ENCODE data around the gene GGT6. TPM values are rescaled to one million over a fixed set of nuclear protein-coding genes. Genes with fewer than 3 reads are reported as not detected.

The GGT6 gene
- total RNA-seq, 1 donor from 2014 or later: not detected

GRCh38 chr17:4514779-4515178 lies 45.6 kb downstream of the GGT6 start:
- H3K4me1 Mint-ChIP-seq: peaks cover under 1% of the 10 kb centered on the region
- no peak overlapping the region for H3K4me3 Mint-ChIP-seq
- no peaks in the 10 kb centered on the region for H3K36me3 Mint-ChIP-seq (ENCODE audit: low read depth)
- no peak overlapping the region for H3K27ac Mint-ChIP-seq
- intact Hi-C loops (cut with micrococcal nuclease): no loop called here
- H3K9me3 Mint-ChIP-seq: no peaks in the 10 kb centered on the region
- H3K27me3 Mint-ChIP-seq: no peaks in the 10 kb centered on the region
- DNase-seq: no peak

GRCh38 chr17:4514206-4514605 lies 46.2 kb downstream of the GGT6 start:
- Mint-ChIP-seq H3K9me3 (no peaks in the 10 kb centered on the region), H3K4me1 (peaks cover 6% of the 10 kb centered on the region), H3K27ac (no peak overlapping the region), H3K36me3 (ENCODE audit: low read depth) (no peaks in the 10 kb centered on the region), H3K4me3 (no peak overlapping the region), H3K27me3 (no peaks in the 10 kb centered on the region)
- no peak for DNase-seq
- intact Hi-C loops (cut with micrococcal nuclease): no loop called here

GRCh38 chr17:4513113-4514032 lies 47.0 kb downstream of the GGT6 start:
- Mint-ChIP-seq H3K9me3 (no peaks in the 10 kb centered on the region), H3K27me3 (no peaks in the 10 kb centered on the region), H3K36me3 (ENCODE audit: low read depth) (no peaks in the 10 kb centered on the region), H3K4me3 (no peak overlapping the region), H3K4me1 (peaks cover 13% of the 10 kb centered on the region), H3K27ac (no peak overlapping the region)
- no peak for DNase-seq
- intact Hi-C loops (cut with micrococcal nuclease): no loop called here

- H3K9me3 Mint-ChIP-seq: no peaks in the 10 kb centered on the region
- H3K36me3 Mint-ChIP-seq (ENCODE audit: low read depth): no peaks in the 10 kb centered on the region
- peaks cover 15% of the 10 kb centered on the region for H3K4me1 Mint-ChIP-seq
- H3K27ac Mint-ChIP-seq: no peak overlapping the region
- no peak overlapping the region for H3K4me3 Mint-ChIP-seq
- H3K27me3 Mint-ChIP-seq: no peaks in the 10 kb centered on the region
- intact Hi-C loops (cut with micrococcal nuclease): no loop called here
- no peak for DNase-seq
Measured at GRCh38 chr17:4512156-4513112, 47.9 kb downstream of the GGT6 start.

DNA sequence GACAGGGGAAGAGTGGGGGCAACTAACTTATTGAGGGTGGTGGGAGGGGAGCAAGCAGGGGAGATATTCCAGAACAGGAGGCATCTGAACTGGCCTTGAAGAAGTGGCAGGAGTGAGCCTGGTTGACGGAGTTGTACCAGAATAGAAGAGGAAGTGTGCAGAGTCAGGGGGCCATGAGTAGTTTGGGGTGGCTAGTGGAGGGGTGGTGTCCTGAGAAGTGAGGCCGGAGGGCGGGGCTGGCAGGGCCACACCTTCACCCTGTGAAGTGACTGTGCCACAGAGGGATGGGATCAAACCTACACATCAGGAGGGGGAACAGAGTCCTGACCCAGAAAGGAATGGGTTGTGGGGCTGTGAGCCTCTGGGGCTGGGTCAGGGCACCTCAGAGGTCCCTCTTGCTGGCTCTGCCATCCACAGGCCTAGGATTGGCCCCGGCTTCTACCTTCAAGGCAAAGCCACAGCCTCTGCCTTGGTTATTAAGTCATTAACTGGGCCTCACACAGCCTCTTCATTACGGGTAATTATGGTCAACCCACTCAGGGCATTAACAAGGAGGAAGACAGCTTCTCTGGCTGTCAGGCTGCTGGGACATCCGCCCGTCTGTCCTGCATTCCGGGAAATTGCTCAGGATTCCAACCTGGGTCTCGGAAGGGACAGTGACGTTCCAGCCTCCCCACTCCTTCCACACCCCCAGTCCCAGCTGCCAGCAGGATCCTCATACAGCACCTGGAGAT lies 49.0 kb downstream of the GGT6 start:
- no peak overlapping the region for H3K27ac Mint-ChIP-seq
- H3K27me3 Mint-ChIP-seq: no peaks in the 10 kb centered on the region
- intact Hi-C loops (cut with micrococcal nuclease): no loop called here
- peaks cover 15% of the 10 kb centered on the region for H3K4me1 Mint-ChIP-seq
- DNase-seq: no peak
- no peaks in the 10 kb centered on the region for H3K9me3 Mint-ChIP-seq
- H3K4me3 Mint-ChIP-seq: no peak overlapping the region
- H3K36me3 Mint-ChIP-seq (ENCODE audit: low read depth): no peaks in the 10 kb centered on the region

DNA sequence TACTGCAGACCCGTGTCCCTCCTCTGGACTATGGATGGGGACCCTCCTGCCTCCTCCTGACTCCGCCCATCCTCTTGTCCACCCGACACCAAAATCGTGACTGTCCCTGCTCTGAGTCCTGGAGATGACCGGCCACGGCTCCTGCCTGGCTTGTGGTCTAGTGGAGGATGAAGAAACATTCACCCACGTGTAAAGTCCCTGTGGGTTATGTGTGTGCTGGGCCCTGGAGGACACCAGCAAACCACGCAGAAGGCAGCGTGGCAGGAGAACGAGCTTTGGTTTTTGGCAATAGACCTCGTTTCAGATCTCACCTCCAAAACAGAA lies 49.8 kb downstream of the GGT6 start:
- intact Hi-C loops (cut with micrococcal nuclease): no loop called here
- Mint-ChIP-seq H3K36me3 (ENCODE audit: low read depth) (no peaks in the 10 kb centered on the region), H3K27ac (no peak overlapping the region), H3K4me1 (peaks cover 15% of the 10 kb centered on the region), H3K9me3 (no peaks in the 10 kb centered on the region), H3K4me3 (no peak overlapping the region), H3K27me3 (no peaks in the 10 kb centered on the region)
- DNase-seq: no peak

DNA sequence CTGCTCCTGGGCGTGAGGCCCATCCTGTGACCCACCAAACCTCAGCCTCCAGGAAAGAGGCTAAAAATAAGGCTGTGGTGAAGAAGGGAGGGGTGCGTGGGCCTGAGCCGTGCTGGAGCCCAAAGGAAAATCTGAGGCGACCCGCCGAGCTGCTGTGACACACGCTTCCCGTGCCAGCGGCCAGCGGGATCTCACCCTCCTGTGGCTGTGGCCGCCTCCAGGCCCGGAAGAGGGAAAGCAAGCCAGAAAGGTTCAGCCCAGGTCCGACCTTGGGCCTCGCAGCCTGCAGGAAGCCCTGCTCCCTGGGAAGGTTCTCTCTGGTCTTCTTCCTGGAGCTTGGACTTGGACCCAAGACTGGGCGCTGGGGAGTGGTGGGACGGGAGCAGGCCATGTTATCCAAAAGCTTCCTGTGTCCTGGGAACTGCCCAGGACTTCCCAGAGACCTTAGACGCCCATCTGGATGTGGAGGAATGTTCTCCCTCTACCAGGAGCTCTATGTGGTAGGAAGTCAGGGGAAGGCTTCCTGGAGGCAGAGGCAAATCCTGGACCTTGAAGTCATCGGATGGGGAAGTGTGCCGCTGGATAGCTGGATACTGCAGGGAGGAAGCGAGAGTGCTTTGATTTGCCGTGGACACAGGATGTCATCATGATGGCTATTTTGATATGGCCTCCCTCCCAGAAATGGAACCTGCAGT lies 50.3 kb downstream of the GGT6 start:
- peaks cover 15% of the 10 kb centered on the region for H3K4me1 Mint-ChIP-seq
- H3K36me3 Mint-ChIP-seq (ENCODE audit: low read depth): no peaks in the 10 kb centered on the region
- H3K27ac Mint-ChIP-seq: no peak overlapping the region

DNA sequence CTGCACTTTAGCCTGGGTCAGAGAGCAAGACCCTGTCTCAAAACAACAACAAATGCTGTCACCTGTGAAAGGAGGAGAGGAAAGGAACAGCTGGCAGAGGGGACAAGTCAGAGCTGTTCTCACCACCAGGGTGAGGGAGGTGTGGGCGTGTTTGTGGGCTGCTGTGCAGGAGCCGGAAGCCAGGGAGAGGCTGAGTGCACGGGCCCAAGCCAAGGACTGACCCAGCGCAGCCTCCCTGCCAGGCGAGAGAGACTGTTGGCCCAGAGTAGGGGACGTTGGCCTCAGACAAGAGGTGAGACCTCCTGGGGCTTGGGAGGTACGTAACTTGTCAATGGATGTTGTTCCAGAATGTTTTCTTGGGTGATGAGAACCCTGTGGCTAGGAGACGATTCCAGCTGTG lies 51.0 kb downstream of the GGT6 start:
- H3K27ac Mint-ChIP-seq: peak overlapping the region; percentile 36
- no peaks in the 10 kb centered on the region for H3K9me3 Mint-ChIP-seq
- H3K4me1 Mint-ChIP-seq: peaks cover 22% of the 10 kb centered on the region
- intact Hi-C loops (cut with micrococcal nuclease): no loop called here
- H3K27me3 Mint-ChIP-seq: no peaks in the 10 kb centered on the region
- DNase-seq: peak; percentile 82
- H3K36me3 Mint-ChIP-seq (ENCODE audit: low read depth): no peaks in the 10 kb centered on the region
- H3K4me3 Mint-ChIP-seq: no peak overlapping the region

More for the DNA sequence above, 50.3 kb downstream of the GGT6 start:
- intact Hi-C loops (cut with micrococcal nuclease): no loop called here
- Mint-ChIP-seq H3K4me3 (no peak overlapping the region), H3K27me3 (no peaks in the 10 kb centered on the region), H3K9me3 (no peaks in the 10 kb centered on the region)
- no peak for DNase-seq

- H3K27ac Mint-ChIP-seq: no peak overlapping the region
- H3K27me3 Mint-ChIP-seq: no peaks in the 10 kb centered on the region
- H3K36me3 Mint-ChIP-seq (ENCODE audit: low read depth): no peaks in the 10 kb centered on the region
- intact Hi-C loops (cut with micrococcal nuclease): no loop called here
- no peak for DNase-seq
- H3K4me3 Mint-ChIP-seq: no peak overlapping the region
- peaks cover 31% of the 10 kb centered on the region for H3K4me1 Mint-ChIP-seq
- no peaks in the 10 kb centered on the region for H3K9me3 Mint-ChIP-seq
Measured at GRCh38 chr17:4508207-4508606, 52.2 kb downstream of the GGT6 start.

GRCh38 chr17:4507361-4508111 lies 52.8 kb downstream of the GGT6 start:
- intact Hi-C loops (cut with micrococcal nuclease): no loop called here
- H3K9me3 Mint-ChIP-seq: no peaks in the 10 kb centered on the region
- H3K36me3 Mint-ChIP-seq (ENCODE audit: low read depth): no peaks in the 10 kb centered on the region
- H3K27me3 Mint-ChIP-seq: peaks cover 4% of the 10 kb centered on the region
- H3K27ac Mint-ChIP-seq: no peak overlapping the region
- no peak overlapping the region for H3K4me3 Mint-ChIP-seq
- no peak for DNase-seq
- peaks cover 31% of the 10 kb centered on the region for H3K4me1 Mint-ChIP-seq

All from activated CD4-positive, alpha-beta T cell treated with anti-CD3 and anti-CD28 coated beads, Interleukin-2, amount 10 ng/mL, durations not matched to agents 24 days and 14 days (primary cell).